Stimulated activated CD4-positive, alpha-beta T cell treated with anti-CD3 and anti-CD28 coated beads, Interleukin-12 subunit alpha, Interleukin-12 subunit beta, amount 100 ng/mL, for 24 hours (primary cell): ENCODE measurements around the gene HOXA5.

Experiments used
- DNase-seq, 2 experiments: peaks; one replicate each; pipeline ENCODE4 v3.0.0-alpha.2; 2020; ENCODE audit warnings: low read depth in 2 of 2

HOXA5 gene

DNA sequence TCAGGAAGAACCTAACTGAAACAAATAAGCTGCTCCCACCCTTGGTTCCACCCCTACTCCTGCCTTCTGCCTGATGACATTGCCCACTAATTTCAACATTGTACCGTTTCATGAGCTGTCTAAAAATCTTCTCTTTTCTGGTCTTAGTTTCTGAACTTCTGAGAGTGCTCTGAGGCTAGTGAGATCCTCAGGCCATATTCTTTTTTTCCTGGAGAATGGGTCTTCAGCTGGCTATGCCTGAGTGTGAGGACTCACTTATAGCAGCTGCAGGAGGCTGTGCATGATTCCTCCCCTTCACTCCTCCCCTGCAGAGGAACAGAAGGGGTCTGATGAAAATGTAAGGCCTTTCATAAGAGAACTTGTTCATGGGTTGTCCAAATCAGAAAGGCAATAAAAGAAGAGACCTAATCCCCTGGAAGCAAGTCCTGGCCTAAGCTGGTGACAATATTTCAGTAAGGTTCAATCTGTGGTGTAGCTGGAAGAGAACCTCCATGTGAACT is 24.0 kb downstream of the HOXA5 start:
- DNase-seq, result no peak

- no peak for DNase-seq
Measured at GRCh38 chr7:27118580-27118979, 24.9 kb downstream of the HOXA5 start.

DNA sequence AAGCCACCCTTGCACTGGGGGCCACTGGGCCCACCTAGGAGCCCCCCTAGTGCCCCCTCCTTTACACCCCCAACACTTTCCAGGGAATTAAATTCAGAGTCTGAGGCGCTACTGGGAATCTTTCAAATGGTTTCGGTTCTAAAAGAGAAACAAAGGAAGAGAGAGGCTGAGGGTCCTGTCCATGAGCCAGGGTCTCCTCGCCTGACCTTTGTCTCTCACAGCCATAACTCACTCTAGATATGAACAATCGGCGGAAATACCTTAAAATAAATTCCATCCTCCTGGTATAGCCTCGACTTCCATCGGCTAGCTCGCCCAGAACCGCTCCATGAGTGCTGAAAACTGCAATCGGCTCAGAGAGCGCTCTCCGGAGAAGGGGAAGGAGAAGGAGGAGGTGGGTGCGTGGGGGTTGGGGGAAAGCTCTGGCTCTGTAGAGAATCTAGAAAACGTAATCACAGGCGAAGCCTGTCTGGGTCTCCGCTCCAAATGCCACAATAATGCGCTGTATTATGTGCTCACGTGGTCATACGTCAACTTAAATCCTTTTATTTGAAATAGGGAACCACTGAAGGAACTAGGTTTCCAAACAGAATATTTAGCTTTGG is 25.5 kb downstream of the HOXA5 start:
- no peak for DNase-seq

DNA sequence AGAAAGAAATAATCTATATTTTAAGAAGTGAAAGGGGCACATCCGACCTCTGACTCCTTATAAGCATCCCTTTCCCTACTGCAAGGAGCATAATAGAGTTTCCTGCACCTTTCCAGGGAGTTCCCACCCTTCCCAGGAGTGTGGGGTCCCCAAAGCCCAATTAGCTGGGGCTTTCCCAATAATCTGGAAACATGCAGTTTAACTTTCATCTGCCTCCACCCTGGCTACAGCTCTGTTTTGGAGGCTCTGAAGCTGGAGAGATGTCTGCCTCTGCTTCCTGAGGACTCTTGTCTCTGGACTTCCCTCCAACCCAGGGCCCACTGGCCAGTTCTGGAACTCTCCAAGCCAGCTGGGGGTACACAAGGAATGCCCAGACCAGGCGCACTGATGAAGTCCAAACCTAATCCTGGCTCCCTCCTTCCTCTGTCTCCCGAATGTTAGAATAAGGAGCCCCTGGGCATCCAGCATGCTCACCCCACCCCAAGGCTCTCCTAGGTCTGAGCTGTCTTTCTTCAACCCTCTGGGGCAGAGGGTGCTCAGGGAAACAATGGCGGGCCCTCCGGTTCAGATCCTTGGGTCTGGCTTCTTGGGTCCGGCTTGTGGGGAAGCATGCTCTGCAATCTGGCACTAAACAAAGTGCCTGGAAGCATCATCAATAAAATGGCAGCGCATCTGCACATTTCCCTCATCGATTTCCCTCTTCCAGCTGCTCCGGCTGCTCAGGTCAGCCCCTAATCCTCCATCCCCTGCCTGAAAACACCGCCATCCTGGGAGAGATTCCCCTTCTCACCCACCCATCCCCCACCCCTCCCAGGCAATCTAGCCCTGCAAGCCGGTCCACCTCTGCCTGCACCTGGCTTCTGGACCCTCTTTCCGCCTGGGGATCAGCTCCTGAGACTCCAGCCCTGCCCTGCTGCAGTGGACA is 26.3 kb downstream of the HOXA5 start:
- DNase-seq, result no peak

GRCh38 chr7:27116031-27116961 is 27.2 kb downstream of the HOXA5 start:
- no peak for DNase-seq

GRCh38 chr7:27115221-27116026 is 28.1 kb downstream of the HOXA5 start:
- DNase-seq, result no peak

- DNase-seq, result no peak
Measured at GRCh38 chr7:27114881-27115220, 28.6 kb downstream of the HOXA5 start.

- no peak for DNase-seq
Measured at GRCh38 chr7:27113991-27114769, 29.3 kb downstream of the HOXA5 start.

- no peak for DNase-seq
Measured at GRCh38 chr7:27112955-27113949, 30.2 kb downstream of the HOXA5 start.

GRCh38 chr7:27112361-27112760 is 31.1 kb downstream of the HOXA5 start:
- DNase-seq, result no peak

- no peak for DNase-seq
Measured at GRCh38 chr7:27111751-27112277, 31.7 kb downstream of the HOXA5 start.

- DNase-seq, result no peak
Measured at GRCh38 chr7:27111042-27111750, 32.3 kb downstream of the HOXA5 start.

GRCh38 chr7:27110186-27111031 is 33.1 kb downstream of the HOXA5 start:
- no peak for DNase-seq

- no peak for DNase-seq
Measured at GRCh38 chr7:27109466-27110185, 33.9 kb downstream of the HOXA5 start.

DNA sequence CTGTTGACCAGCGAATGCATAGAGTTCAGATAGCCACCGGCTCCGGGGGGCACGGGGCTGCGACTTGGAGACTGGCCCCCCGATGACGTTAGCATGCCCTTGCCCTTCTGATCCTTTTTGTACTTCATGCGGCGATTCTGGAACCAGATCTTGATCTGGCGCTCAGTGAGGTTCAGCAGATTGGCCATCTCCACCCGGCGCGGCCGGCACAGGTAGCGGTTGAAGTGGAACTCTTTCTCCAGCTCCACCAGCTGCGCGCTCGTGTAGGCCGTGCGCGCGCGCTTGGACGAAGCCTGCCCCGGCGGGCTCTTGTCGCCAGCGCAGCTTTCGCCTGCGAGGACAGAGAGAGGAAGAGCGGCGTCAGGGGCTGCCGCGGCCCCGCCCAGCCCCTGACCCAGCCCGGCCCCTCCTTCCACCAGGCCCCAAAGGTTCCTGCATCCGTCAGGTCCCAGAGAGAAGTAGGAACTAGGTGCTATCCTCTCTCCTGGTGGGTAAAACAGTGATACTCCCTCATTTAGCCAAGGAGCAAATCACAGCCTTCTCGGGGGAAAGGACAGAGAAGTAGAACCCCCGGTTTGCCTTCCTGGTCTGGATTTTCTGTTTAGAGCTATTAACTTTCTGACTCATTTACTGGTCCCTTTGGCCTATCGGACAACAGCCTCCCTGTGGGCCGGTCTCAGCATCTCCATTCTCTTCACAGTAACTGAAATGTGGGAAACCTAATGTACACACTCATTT is 34.9 kb downstream of the HOXA5 start:
- no peak for DNase-seq
